ENCODE results near the gene SORCS2. TPM values are rescaled to one million over a fixed set of nuclear protein-coding genes. Genes with fewer than 3 reads are reported as not detected.

The SORCS2 gene
- total and polyA plus RNA-seq, 2 of the 4 experiments (the other 2 are of a cell fraction), result 0.36 to 0.62 TPM

DNA sequence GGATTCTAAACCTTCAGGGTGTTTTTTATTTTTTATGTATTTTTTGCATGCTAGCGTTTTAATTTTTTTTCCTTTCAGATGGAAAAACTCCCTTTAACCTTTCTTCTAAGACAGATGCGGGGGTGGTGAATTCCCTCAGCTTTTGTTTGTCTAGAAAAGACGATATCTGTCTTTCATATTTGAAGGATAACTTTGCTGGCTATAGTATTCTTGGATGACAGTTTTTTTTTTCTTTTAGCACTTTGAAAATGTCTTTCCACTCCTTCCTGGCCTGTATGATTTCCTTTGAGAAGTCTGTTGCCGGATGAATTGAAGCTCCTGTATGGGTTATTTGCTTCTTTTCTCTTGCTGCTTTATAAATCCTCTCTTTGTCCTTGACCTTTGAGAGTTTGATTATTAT is 215.8 kb downstream of the SORCS2 start:
- Histone ChIP-seq H4K20me1 (ENCODE audit: insufficient read depth, low read length) (no peaks in the 10 kb centered on the region), H3K14ac (replicated peaks; ENCODE audit: low read depth, low read length) (no peak overlapping the region), H2BK120ac (ENCODE audit: low read depth, low read length) (no peak overlapping the region), H3K36me3 (ENCODE audit: control insufficient read depth, insufficient read depth, low read length) (no peaks in the 10 kb centered on the region), H3K27ac (ENCODE audit: insufficient read depth, low read length) (no peak overlapping the region), H2AK5ac (ENCODE audit: low read depth, low read length) (no peak overlapping the region), H3K9me1 (ENCODE audit: insufficient read depth, low read length) (no peaks in the 10 kb centered on the region), H3K4me3 (ENCODE audit: insufficient read depth, low read depth, low read length) (no peak overlapping the region), H2AK9ac (replicated peaks; ENCODE audit: low read depth, low read length, poor library complexity) (no peak overlapping the region), H2BK20ac (ENCODE audit: low read depth, low read length) (no peak overlapping the region), H3K4me2 (ENCODE audit: low read depth, low read length) (no peak overlapping the region), H4K5ac (ENCODE audit: low read depth, low read length) (no peak overlapping the region), H3K4me1 (ENCODE audit: control insufficient read depth, insufficient read depth, low read length) (no peaks in the 10 kb centered on the region), H3K9ac (ENCODE audit: low read depth, low read length) (no peak overlapping the region), H2BK15ac (ENCODE audit: low read depth, low read length) (no peak overlapping the region), H3K27me3 (ENCODE audit: control insufficient read depth, insufficient read depth, low read length) (peaks cover 11% of the 10 kb centered on the region), H2BK5ac (ENCODE audit: low read depth, low read length, poor library complexity, severe bottlenecking) (no peak overlapping the region), H3K56ac (ENCODE audit: extremely low read depth, insufficient read depth, low read length) (no peak overlapping the region), H2AFZ (replicated peaks; ENCODE audit: low read length, poor library complexity) (no peak overlapping the region), H3K4ac (ENCODE audit: low read depth, low read length) (no peak overlapping the region), H4K91ac (ENCODE audit: insufficient read depth, low read depth, low read length) (no peak overlapping the region), H3K23ac (ENCODE audit: low read depth, low read length) (no peak overlapping the region), H4K8ac (ENCODE audit: low read depth in 2 of 2, low read length in 2 of 2) (no peak overlapping the region), H3K79me1 (ENCODE audit: low read depth in 1 of 2, low read length in 2 of 2) (no peaks in the 10 kb centered on the region), H3K18ac (ENCODE audit: low read depth, low read length) (no peak overlapping the region), H3K9me3 (ENCODE audit: control insufficient read depth, insufficient read depth, low read length) (peaks cover 9% of the 10 kb centered on the region)
- intact Hi-C loops (cut with micrococcal nuclease) (no loop called here), dilution Hi-C loops (cut with HindIII; ENCODE audit: low sequenced_read_pairs, unreplicated experiment) (no loop called here), in situ Hi-C loops (cut with MboI; ENCODE audit: low sequenced_read_pairs) (no loop called here)
- no peak for TF ChIP-seq RFX5 (IDR thresholded peaks at IDR 0.05; ENCODE audit: low read depth, low read length)
- no peak for TF ChIP-seq CTCF (conservative IDR thresholded peaks at IDR 0.05; ENCODE audit: low read depth, low read length)
- TF ChIP-seq FOS (IDR thresholded peaks at IDR 0.05; ENCODE audit: low read depth, low read length), result no peak
- no CpG with 5 or more reads among the region's 4 CpGs for WGBS, 2 experiments (ENCODE audit: extremely low coverage in 2 of 2, insufficient read length in 1 of 2)
- ATAC-seq (ENCODE audit: low read depth) (no peak), DNase-seq (no peak)
- POLR2A ChIA-PET (ENCODE audit: unreplicated experiment), result no interaction called here
- BruUV-seq (replicated peaks), result no TSS peak
- CTCF ChIA-PET, result no interaction called here
